NCI-H1048 (cell line): ENCODE measurements around the gene EP300.
A peak's percentile ranks its signal among the peaks of the same experiment; 100 is the strongest.
"Not testable (repeated sequence)": the region's sequence is repeated elsewhere in the genome, so short reads cannot be mapped to it uniquely, and the experiment has no call there.

ENCODE experiments used
- DNase-seq: peaks from one replicate; lab custom pipeline; 2025; lab: John Stamatoyannopoulos, UW

Gene EP300

DNA sequence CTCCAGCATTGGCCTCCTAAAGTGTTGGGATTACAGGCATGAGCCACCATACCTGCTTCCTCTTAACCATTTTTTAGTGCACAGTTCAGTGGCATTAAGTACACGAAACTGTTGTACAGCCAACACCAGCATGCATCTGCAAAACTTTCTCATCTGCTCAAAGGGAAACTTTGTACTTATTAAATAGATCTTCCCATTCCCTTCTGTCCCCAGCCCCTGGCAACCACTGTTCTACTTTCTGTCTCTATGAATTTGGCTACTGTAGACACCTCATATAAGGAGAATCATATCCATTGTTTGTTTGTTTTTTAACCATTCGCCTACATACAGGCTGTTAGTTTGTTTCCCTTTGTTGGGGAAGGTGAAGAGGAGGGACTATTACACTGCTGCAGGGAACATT, 6.5 kb upstream of the EP300 start:
- no peak for DNase-seq

DNA sequence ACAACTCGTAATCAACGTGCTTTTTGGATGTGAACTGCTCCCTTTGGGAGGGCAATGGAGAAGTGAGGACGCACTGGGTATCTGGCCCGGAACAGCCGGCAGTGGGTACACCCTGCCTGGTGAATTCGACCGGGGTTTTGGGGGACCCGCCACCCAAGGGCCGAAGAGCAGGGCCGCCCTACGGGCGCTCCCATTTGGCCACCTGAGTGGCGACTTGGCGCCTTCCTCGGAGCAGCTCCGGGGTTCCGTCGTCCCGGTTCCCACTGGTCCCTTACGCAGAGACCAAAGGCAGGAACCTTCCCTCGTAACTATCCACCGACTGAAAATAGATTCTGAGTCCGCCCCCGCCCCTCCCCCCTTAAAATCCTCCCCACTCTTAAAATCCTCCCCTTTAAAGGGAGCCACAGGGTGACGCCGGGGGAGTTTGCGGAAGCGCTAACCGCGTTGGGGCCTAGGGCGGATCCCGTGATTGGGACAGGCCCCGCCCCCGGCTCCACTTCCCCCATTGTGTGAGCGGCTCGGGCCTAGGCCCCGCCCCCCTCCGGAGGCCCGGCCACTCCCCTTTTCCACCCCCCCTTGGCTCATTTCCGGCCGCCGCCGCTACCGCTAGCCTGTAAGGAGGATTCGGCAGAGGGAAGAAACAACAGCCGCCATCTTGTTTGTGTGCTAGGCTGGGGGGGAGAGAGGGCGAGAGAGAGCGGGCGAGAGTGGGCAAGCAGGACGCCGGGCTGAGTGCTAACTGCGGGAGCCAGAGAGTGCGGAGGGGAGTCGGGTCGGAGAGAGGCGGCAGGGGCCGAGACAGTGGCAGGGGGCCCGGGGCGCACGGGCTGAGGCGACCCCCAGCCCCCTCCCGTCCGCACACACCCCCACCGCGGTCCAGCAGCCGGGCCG, 1.0 kb upstream of the EP300 start:
- DNase-seq: peak; percentile 96

- DNase-seq: no peak
These were observed 537 bp downstream of the EP300 start for GRCh38 chr22:41092847-41093411.

- DNase-seq: no peak
These were observed 1.7 kb downstream of the EP300 start for GRCh38 chr22:41094041-41094593.

- no peak for DNase-seq
These were observed 4.0 kb downstream of the EP300 start for GRCh38 chr22:41096391-41096790.

DNA sequence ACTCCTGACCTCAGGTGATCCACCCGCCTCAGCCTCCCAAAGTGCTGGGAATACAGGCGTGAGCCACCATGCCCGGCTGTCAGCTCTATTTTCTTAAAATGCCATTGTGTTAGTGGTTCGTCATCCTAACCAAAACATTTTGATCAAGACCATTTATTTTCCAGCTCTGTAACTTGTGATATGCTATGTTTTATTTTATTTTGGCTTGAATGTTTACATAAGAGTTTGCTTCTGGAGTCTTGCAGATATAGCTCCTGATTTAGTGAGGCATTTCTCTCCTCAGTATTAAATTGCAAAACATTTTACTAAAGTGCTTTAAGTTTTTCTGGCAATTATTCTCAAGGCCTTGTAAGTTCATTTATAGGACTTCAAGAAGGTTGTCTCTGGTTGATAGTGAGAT, 4.4 kb downstream of the EP300 start:
- no peak for DNase-seq

DNA sequence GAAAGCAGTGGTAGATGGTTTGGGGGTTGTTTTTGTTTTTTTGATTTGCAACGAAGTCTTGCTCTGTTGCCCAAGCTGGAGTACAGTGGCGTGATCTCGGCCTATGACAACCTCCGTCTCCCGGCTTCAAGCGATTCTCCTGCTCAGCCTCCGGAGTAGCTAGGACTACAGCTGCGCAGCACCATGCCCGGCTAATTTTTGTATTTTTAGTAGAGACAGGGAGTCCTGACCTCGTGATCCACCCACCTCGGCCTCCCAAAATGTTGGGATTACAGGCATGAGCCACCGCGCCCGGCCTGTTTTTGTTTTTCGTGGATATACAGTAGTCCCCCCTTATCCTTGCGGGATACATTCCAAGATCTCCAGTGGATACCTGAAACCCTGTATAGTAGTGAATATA, 6.6 kb downstream of the EP300 start:
- DNase-seq: no peak

- no peak for DNase-seq
These were observed 14.0 kb downstream of the EP300 start for GRCh38 chr22:41106122-41106968.

DNA sequence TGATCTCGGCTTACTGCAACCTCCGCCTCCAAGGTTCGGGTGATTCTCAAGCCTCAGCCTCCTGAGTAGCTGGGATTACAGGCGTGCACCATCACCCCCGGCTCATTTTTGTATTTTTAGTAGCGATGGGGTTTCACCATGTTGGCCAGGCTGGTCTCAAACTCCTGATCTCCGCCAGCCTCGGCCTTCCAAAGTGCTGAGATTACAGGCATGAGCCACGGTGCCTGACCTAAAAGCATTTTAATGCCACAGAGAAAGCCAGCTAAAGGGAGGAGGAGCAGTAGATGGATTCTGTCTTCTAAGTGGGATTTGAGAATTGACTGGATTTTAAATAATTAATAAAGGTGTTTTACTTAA, 14.6 kb downstream of the EP300 start:
- DNase-seq: not testable (repeated sequence)

GRCh38 chr22:41110968-41111367, 18.6 kb downstream of the EP300 start:
- DNase-seq: no peak

- DNase-seq: no peak
These were observed 23.9 kb downstream of the EP300 start for GRCh38 chr22:41116342-41116741.

- no peak for DNase-seq
These were observed 25.0 kb downstream of the EP300 start for GRCh38 chr22:41117127-41117965.

- no peak for DNase-seq
These were observed 30.8 kb downstream of the EP300 start for GRCh38 chr22:41123151-41123550.

- DNase-seq: no peak
These were observed 31.7 kb downstream of the EP300 start for GRCh38 chr22:41124086-41124485.

DNA sequence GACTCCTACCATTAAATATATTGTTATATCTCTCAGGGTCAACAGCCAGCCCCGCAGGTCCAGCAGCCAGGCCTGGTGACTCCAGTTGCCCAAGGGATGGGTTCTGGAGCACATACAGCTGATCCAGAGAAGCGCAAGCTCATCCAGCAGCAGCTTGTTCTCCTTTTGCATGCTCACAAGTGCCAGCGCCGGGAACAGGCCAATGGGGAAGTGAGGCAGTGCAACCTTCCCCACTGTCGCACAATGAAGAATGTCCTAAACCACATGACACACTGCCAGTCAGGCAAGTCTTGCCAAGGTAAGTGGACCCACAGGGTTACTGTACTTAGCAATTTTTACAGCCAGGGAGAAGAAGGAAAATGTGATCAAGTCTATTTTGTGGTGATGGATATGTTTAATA, 35.1 kb downstream of the EP300 start:
- DNase-seq: no peak

DNA sequence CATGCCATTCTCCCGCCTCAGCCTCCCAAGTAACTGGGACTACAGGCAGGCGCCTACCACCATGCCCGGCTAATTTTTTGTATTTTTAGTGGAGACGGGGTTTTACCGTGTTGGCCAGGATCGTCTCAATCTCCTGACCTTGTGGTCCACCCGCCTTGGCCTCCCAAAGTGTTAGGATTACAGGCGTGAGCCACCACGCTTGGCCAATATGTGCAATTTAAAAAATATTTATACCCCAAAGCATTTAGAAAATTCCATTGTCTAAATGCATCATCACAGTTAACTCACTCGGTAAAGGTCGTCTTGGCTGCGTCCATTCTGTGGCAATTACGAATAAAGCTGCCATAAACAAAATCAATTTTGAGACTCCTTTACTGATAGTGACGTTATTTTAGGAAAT, 36.2 kb downstream of the EP300 start:
- DNase-seq: no peak

GRCh38 chr22:41132550-41132949, 40.2 kb downstream of the EP300 start:
- DNase-seq: no peak

- DNase-seq: no peak
These were observed 48.1 kb downstream of the EP300 start for GRCh38 chr22:41140365-41140957.

- not testable (repeated sequence) for DNase-seq
These were observed 53.5 kb downstream of the EP300 start for GRCh38 chr22:41145921-41146320.

- DNase-seq: no peak
These were observed 54.2 kb downstream of the EP300 start for GRCh38 chr22:41146573-41146972.

- no peak for DNase-seq
These were observed 55.3 kb downstream of the EP300 start for GRCh38 chr22:41147722-41148121.
